GM11168 (cell line): ENCODE data around the gene EDA.

ENCODE experiments used
- in situ Hi-C: fragments of 300-500 bp; cut with MboI; formaldehyde crosslinking; loops from one replicate; pipeline ENCODE4 v1.12.0; 2022; ENCODE audit warnings: low sequenced_read_pairs; ENCODE audit not compliant: unreplicated experiment

EDA gene

DNA sequence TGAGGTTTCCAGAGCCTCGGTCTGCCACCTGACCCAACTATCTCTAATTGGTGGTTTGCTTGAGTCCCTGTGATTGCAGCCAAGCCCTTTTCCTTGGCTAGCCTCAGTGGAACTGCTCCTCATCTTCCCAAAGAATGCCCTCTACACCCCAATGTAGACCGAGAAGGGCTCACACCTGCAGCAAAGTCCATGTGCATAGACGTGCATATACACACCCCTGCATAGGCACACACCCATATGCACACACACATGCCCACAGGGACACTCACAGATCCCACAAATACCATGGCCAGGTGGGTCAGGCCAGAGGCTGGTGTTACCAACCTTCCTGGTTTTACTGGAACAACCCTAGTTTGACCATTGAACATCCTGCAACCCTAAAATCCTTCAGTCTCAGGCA is 433.5 kb downstream of the EDA start:
- in situ Hi-C loops = no loop called here

DNA sequence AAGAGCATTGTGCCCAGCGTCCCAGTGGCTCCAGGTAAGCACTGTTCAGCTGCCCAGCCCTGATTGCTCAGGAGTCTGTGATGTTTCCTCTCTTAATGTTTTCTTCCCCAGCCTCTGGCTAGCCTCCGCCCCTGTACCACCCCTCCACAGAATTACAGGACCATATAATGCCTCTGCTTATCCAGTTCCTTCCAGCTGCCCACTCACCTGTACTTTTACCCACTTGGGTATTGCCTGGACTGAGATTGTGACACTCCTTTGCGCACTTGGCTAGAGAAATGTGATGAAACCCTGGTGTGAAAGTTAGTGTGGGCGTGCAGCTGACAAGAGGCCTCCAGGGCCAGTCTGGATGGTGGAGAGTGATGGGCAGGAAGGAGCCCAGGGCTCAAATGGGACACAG is 434.0 kb downstream of the EDA start, which contains the start of gene AWAT2:
Gene AWAT2 (minus strand): TSS at position 14 of the 400 bp plus-strand sequence. CDS start 6 bp downstream, at position 8.
- in situ Hi-C loops = no loop called here

DNA sequence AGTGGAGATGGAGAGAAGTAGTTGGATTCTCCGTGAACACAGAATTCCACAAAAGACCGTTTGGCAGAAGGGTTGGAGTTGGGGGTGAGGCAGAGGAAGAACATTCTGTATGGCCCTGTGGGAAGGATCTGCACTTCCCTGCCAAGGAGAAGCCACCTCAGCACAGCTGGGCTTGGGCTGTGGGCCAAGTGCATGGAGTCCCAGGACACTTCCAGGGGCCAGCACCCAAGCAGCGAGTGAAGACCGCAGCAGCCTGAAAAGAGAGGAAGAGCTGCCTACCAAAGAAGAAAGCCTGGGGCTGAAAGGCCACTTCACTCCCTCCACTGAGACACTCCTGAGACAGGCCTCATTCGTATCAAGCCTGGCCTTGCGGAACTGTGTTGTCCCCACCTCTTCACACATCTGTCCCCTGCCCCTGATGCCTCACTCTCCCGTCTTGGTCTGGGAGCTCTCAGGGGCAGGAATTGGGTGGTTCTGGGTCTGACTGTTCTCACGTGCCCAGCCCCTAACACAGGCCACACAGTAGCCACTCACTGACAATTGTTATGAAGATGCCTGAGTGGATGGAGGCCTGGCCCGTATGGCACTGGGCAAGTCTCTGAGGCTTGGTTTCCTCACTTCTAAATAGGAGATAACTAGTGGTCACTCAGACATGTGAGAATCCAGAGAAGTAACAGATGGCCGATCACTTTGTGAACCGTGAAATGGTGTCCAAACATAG is 437.1 kb downstream of the EDA start:
- in situ Hi-C loops = no loop called here

DNA sequence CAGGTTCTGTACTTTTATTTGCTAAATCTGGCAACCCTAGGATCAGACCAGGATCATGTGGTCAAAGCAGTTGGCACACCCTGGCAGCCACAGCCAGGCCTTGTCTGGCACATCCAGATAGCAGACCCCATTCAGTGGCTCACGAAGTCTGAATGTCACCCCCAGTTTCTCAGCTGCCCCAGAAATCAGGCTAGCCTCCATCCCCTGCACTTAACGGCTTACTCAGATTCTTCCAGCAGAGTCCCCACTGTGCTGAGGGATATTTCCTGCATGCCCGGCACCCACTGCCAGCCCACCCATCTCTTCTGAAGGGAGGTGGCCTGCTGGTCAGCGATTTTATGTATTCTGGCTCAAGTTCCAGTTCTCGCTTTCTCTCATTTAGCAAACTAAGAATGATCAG is 438.5 kb downstream of the EDA start:
- in situ Hi-C loops = no loop called here

DNA sequence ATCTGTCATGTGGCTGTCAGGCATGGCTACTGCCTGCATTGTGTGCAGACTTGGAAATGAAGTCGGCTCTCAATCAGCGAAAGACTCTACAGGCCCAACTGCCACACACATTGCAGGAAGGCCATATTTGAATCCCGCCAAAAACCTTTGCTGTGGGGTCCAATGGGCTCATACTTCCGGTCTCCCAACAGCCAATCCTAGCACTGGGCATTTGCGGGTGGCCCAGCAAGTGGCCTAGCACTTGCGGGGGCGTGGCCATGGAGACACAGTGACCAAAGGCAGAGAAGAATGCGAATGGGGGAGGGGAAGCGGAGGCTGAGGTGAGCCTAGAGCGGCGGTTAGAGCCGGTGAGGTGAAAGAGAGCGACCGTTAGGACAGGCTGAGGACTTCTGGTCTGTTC is 446.2 kb downstream of the EDA start, which contains the start of gene OTUD6A:
Gene OTUD6A (plus strand): TSS at position 382 of the 400 bp plus-strand sequence. CDS start 68 bp downstream, outside the sequence.
- in situ Hi-C loops = no loop called here

DNA sequence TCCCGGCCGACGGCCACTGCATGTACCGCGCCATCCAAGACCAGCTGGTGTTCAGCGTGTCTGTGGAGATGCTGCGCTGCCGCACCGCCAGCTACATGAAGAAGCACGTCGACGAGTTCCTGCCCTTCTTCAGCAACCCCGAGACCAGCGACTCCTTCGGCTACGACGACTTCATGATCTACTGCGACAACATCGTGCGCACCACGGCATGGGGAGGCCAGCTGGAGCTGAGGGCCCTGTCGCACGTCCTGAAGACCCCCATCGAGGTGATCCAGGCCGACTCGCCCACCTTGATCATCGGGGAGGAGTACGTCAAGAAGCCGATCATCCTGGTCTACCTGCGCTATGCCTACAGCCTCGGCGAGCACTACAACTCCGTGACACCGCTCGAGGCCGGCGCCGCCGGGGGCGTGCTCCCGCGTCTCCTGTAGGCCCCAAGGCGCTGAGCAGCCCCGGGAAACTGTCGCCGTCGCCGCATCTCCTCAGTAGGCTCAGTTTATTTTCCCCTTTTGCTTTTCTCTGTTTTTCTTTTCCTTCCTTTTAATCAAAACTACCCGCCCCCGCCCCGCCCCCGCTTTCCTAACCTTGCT is 447.1 kb downstream of the EDA start:
- in situ Hi-C loops = no loop called here

DNA sequence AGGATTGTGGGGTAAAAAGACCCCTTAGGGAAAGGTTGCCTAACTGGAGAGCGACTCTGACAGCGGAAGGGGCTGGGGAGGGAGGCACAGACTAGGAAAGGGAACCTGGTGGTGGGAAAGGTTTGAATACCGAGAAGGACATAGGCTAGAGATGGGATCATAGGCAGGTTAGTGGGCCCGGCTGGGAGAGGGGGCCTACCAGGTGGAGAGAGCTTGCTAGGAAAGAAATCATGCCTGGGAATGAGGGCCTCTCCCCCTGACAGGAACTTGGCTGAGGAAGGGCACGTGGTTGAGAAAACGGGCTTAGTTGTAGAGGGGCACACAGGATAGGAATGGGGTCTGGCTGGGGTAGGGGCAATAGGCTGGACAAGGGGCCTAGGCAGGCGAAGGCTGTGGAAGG is 450.7 kb downstream of the EDA start:
- in situ Hi-C loops = no loop called here

DNA sequence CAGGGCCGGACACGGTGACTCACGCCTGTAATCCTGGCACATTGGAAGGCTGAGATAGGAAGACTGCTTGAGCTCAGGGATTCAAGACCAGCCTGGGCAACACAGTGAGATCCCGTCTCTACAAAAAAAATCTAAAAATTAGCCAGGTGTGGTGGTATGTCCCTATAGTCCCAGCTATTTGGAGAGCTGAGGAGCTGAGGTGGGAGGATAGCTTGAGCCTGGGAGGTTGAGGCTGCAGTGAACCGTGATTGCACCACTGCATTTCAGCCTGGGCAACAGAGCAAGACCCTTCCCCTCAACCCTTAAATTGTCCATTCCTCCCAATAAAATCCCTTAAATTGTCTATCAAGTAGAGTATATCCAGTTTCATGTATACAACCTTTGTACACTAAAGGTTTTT is 463.4 kb downstream of the EDA start:
- in situ Hi-C loops = no loop called here

DNA sequence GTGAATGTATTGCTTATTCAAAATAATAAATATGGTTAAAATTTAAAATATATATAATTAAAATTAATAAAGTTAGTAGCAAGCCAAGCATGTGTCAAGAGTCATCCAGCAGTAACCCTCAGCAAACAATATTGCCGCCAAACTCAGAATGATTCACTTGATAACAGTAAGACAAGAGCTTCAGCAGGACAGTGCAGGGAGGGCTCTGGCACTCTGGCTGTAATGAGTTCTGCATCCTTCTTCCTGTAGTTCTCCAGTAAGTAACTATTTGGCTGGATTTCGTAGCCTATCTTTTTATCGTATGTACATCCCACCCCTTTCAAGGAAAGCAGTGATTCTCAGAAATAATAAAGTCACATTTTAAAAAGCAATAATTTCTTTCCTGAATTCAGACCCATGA is 464.0 kb downstream of the EDA start:
- in situ Hi-C loops = no loop called here

DNA sequence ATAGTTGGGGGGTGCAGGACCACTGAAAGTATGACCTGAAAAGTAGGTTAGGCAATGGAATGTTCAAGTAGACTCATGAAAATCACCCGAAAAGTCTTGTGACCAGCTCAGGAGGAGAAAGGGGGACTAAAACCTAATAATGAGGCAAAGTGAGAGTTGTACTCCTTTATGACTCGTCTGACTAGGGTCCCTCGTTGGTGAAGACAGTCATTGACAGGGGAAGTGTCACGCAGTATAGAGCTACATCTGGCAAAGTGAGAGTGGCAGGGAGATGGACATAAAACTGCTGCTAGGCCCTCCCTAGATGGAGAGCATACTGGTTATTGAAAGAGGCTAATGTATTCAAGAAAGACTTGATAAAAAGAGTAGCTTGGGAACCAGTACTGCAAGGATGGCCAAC is 466.8 kb downstream of the EDA start:
- in situ Hi-C loops = no loop called here

DNA sequence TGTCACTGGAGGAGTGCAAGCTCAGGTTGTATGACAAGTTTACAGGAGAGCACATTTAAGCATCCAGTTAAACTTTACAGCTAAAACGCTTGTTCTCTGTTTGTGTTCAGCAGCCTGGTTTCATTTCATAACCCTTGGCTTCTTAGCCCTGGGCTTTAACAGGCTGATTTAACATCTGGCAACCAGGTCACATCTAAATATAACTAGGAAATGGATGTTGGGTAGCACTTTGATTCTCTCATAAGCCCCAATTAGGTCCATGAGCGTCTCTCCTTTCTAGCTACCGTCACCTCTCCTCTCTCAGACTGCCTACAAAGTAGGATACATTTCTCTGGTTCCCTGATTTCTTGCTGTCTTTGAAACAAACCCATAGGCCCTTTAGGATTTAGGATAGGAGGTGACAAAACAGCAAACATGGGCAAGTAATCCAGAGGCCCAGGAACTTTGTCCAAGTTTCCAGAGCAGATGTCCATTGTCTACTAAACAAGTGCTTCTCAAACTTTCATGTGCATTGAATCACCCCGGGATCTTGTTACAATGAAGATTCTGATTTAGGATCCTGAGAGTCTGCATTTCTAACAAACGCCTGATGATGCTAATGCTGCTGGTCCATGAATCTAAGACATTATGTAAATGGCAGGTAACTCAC is 468.8 kb downstream of the EDA start:
- in situ Hi-C loops = no loop called here

DNA sequence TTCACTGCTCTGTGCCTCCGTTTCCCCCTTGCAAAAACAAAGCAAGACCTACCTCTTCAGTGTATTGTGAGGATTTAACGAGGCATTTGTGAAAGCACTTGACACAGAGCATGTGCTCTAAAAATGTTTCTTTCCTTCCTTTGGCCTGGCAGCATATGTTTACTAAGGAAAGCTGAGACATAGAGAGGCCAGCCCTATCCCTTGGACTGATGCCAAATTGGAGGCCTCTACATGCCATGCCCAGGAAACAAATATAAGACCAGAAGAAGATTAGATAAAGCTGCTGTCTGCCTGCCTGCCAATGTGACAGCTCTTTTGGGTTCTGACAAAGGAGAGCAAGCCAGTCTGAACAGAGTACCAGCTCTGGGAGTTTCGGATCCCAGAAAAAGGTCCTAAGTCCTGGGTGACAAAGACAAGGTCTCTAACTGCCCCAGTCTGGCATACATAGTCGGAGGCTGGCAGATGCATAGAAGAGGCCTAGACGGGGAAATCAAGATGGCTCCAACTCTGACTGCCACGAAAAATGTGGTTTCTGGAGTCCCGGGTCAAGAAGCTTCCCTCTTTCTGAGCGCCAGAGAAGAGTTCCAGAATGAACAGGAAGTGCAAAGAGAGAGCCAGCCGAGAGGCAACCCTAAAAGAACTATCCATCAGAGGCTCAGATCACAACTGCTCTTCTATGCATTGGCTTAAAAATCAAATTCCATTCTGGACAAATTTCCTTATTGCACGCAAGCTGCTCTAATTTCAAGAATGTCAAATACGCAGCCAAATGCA is 472.1 kb downstream of the EDA start:
- in situ Hi-C loops = no loop called here

DNA sequence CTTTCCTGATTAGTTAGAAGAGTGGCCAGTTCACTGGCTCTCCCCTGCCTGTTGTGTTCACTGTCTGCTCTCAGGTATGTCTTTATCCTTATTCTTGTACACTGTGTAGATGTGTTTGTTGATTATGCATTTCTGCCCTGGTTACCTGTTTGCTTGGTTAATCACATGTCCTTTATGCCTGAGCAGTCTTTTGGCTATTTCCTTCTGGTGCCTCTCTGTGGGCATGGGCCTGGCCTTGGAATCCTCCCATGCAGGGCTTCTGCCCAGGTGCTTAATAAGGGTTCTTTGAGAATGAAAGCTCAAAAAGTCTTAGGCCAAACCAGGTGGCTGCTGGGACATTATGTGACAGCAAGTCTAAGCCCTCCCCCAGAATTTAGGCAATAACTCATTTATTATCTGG is 472.8 kb downstream of the EDA start:
- in situ Hi-C loops = no loop called here
